OCI-LY7 (cell line): ENCODE measurements around the gene SLC44A4.

ENCODE experiments used
- CTCF ChIP-seq: fragments of 200-600 bp; sonication (generic); conservative IDR thresholded peaks from 2 replicates; pipeline ENCODE4 v1.5.1; 2014; ENCODE audit warnings: mild to moderate bottlenecking, antibody characterized with exemption, low read length, moderate library complexity, mixed read lengths
- EZH2phosphoT487 ChIP-seq: fragments of 200-600 bp; sonication (generic); IDR thresholded peaks from 2 replicates; pipeline ENCODE4 v1.6.1; 2018; ENCODE audit warnings: low read depth, borderline replicate concordance, mild to moderate bottlenecking, mixed run types, antibody characterized with exemption, low read length, moderate library complexity, mixed read lengths

DNA sequence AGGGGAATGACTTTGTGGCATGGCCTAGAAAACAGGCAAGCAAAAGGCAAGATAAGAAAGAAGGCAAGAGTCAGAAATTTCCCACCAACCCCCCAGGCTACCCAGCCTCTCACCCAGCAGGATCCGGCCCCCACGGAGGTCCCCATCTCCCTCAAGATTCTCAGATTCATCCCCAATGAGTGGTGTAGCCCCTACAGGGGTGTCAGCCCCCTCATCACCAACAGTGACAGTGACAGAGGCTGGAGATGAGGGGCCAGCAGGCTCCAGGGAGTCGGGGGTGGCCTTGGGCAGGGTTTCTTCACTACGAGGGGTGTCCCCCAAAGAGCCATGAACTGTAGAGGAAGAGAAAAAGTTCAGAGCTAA, 17.7 kb upstream of the SLC44A4 start:
- no peak for TF ChIP-seq EZH2phosphoT487
- no peak for TF ChIP-seq CTCF
